ENCODE results near the gene MLF2.
"Not testable (repeated sequence)": the region's sequence is repeated elsewhere in the genome, so short reads cannot be mapped to it uniquely, and the experiment has no call there.

GRCh38 chr12:6742080-6742479, 10.9 kb downstream of the MLF2 start:
- not testable (repeated sequence) for TF ChIP-seq CTCF (IDR thresholded peaks at IDR 0.05; ENCODE audit: insufficient read depth, low read length, poor library complexity, severe bottlenecking); EZH2phosphoT487 (conservative IDR thresholded peaks at IDR 0.05; ENCODE audit: low read length)
